ENCODE data around the gene PPP1R16B.

Gene PPP1R16B

DNA sequence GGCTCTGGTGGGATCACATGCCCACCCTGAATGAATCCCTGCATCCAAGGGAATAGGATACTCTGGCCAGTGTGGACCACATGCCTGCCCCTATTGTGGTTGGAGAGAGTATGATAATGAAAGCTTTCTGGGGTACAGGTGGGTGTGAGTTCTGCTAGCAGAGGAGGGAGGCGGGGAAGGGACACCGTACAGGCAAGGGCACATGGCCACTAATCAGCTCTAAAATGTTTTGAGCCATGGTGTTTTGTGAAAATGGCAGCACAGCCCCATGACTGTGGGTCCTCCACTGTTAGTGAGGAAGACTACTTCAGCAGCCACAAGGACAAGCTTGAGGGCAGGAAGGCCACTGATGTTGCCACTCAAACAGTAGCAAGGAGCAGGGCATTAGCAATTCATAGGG, 144.8 kb downstream of the PPP1R16B start:
- Histone ChIP-seq H4K91ac (ENCODE audit: low read length) (no peak overlapping the region), H3K79me1 (replicated peaks; ENCODE audit: low read length, poor library complexity, severe bottlenecking) (peaks cover 25% of the 10 kb centered on the region), H3K9me3 (ENCODE audit: control insufficient read depth, low read length) (no peaks in the 10 kb centered on the region), H3K14ac (ENCODE audit: low read length in 2 of 2) (no peak overlapping the region), H3K4ac (ENCODE audit: low read depth in 1 of 2, low read length in 2 of 2) (no peak overlapping the region), H3K27me3 (ENCODE audit: control insufficient read depth in 1 of 2, insufficient read depth in 1 of 2, low read length in 2 of 2) (no peaks in the 10 kb centered on the region), H3K23ac (ENCODE audit: low read length in 2 of 2) (no peak overlapping the region), H4K8ac (ENCODE audit: low read length) (no peak overlapping the region), H2AK5ac (ENCODE audit: low read length, severe bottlenecking) (no peak overlapping the region), H3K4me2 (ENCODE audit: low read length, poor library complexity, severe bottlenecking) (no peak overlapping the region), H3K4me3 (ENCODE audit: insufficient read depth in 1 of 2, low read depth in 1 of 2, low read length in 2 of 2) (no peak overlapping the region), H3K27ac (ENCODE audit: low read length, poor library complexity, severe bottlenecking) (no peak overlapping the region), H2BK12ac (ENCODE audit: low read length in 2 of 2) (no peak overlapping the region), H2BK15ac (ENCODE audit: low read depth, poor library complexity, severe bottlenecking) (no peak overlapping the region), H3K18ac (ENCODE audit: low read depth in 1 of 2, low read length in 2 of 2) (no peak overlapping the region), H2BK5ac (ENCODE audit: low read depth, low read length, poor library complexity, severe bottlenecking) (no peak overlapping the region), H3K9ac (ENCODE audit: low read length) (no peak overlapping the region), H3K36me3 (ENCODE audit: control insufficient read depth in 1 of 2, insufficient read depth in 2 of 2, low read depth in 1 of 2, low read length in 2 of 2) (peaks cover 5 to 11% of the 10 kb centered on the region in 2 experiments), H3K4me1 (ENCODE audit: control insufficient read depth, insufficient read depth, low read depth, low read length) (no peaks in the 10 kb centered on the region), H2AFZ (ENCODE audit: low read depth, low read length) (no peak overlapping the region), H2BK120ac (ENCODE audit: low read depth, low read length) (no peak overlapping the region)
- 97% methylated on average over 2 of the region's 2 CpGs for whole genome bisulfite sequencing
- no peak for DNase-seq

DNA sequence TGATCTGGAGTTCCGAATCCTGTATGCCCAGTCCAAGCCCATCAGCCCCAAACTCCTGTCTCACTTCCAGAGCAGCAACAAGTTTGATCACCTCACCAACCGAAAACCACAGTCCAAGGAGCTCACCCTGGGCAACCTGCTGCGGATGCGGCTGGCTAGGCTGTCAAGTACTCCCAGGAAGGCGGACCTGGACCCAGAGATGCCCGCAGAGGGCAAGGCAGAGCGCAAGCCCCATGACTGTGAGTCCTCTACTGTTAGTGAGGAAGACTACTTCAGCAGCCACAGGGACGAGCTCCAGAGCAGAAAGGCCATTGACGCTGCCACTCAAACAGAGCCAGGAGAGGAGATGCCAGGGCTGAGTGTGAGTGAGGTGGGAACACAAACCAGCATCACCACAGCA, 146.1 kb downstream of the PPP1R16B start:
- H3K18ac ChIP-seq (ENCODE audit: low read depth in 1 of 2, low read length in 2 of 2) = no peak overlapping the region
- H4K8ac ChIP-seq (ENCODE audit: low read length) = no peak overlapping the region
- H3K79me1 ChIP-seq (replicated peaks; ENCODE audit: low read length, poor library complexity, severe bottlenecking) = peaks cover 25% of the 10 kb centered on the region
- no peak overlapping the region for H3K9ac ChIP-seq (ENCODE audit: low read length)
- no peak overlapping the region for H2BK12ac ChIP-seq (ENCODE audit: low read length in 2 of 2)
- H2BK15ac ChIP-seq (ENCODE audit: low read depth, poor library complexity, severe bottlenecking) = no peak overlapping the region
- no peak overlapping the region for H3K4me3 ChIP-seq (ENCODE audit: insufficient read depth in 1 of 2, low read depth in 1 of 2, low read length in 2 of 2)
- no peak overlapping the region for H3K27ac ChIP-seq (ENCODE audit: low read length, poor library complexity, severe bottlenecking)
- H2AK5ac ChIP-seq (ENCODE audit: low read length, severe bottlenecking) = no peak overlapping the region
- H3K27me3 ChIP-seq (ENCODE audit: control insufficient read depth in 1 of 2, insufficient read depth in 1 of 2, low read length in 2 of 2) = no peaks in the 10 kb centered on the region
- H3K36me3 ChIP-seq (ENCODE audit: control insufficient read depth in 1 of 2, insufficient read depth in 2 of 2, low read depth in 1 of 2, low read length in 2 of 2) = peaks cover 5 to 11% of the 10 kb centered on the region in 2 experiments
- no peak overlapping the region for H2BK5ac ChIP-seq (ENCODE audit: low read depth, low read length, poor library complexity, severe bottlenecking)
- no peak for DNase-seq
- H3K4me1 ChIP-seq (ENCODE audit: control insufficient read depth, insufficient read depth, low read depth, low read length) = no peaks in the 10 kb centered on the region
- H3K23ac ChIP-seq (ENCODE audit: low read length in 2 of 2) = no peak overlapping the region
- no peak overlapping the region for H3K4me2 ChIP-seq (ENCODE audit: low read length, poor library complexity, severe bottlenecking)
- no peak overlapping the region for H2AFZ ChIP-seq (ENCODE audit: low read depth, low read length)
- H3K9me3 ChIP-seq (ENCODE audit: control insufficient read depth, low read length) = no peaks in the 10 kb centered on the region
- H2BK120ac ChIP-seq (ENCODE audit: low read depth, low read length) = no peak overlapping the region
- H3K4ac ChIP-seq (ENCODE audit: low read depth in 1 of 2, low read length in 2 of 2) = no peak overlapping the region
- WGBS = over 99% methylated on average over 9 of the region's 9 CpGs
- no peak overlapping the region for H4K91ac ChIP-seq (ENCODE audit: low read length)
- H3K14ac ChIP-seq (ENCODE audit: low read length in 2 of 2) = no peak overlapping the region

DNA sequence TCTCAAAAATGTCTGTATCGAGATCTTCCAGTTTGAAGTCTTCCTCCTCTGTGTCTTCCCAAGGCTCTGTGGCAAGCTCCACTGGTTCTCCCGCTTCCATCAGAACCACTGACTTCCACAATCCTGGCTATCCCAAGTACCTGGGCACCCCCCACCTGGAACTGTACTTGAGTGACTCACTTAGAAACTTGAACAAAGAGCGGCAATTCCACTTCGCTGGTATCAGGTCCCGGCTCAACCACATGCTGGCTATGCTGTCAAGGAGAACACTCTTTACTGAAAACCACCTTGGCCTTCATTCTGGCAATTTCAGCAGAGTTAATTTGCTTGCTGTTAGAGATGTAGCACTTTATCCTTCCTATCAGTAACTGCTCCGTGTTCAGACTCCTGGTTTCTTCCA, 146.7 kb downstream of the PPP1R16B start:
- Histone ChIP-seq H3K9ac (ENCODE audit: low read length) (no peak overlapping the region), H2AK5ac (ENCODE audit: low read length, severe bottlenecking) (no peak overlapping the region), H3K23ac (ENCODE audit: low read length in 2 of 2) (no peak overlapping the region), H3K79me1 (replicated peaks; ENCODE audit: low read length, poor library complexity, severe bottlenecking) (peaks cover 25% of the 10 kb centered on the region), H2BK5ac (ENCODE audit: low read depth, low read length, poor library complexity, severe bottlenecking) (no peak overlapping the region), H3K14ac (ENCODE audit: low read length in 2 of 2) (no peak overlapping the region), H3K4me2 (ENCODE audit: low read length, poor library complexity, severe bottlenecking) (no peak overlapping the region), H2BK12ac (ENCODE audit: low read length in 2 of 2) (peak overlapping the region in 1 of 2 experiments; percentile 6), H3K4me3 (ENCODE audit: insufficient read depth in 1 of 2, low read depth in 1 of 2, low read length in 2 of 2) (no peak overlapping the region), H3K27ac (ENCODE audit: low read length, poor library complexity, severe bottlenecking) (no peak overlapping the region), H3K9me3 (ENCODE audit: control insufficient read depth, low read length) (no peaks in the 10 kb centered on the region), H3K4ac (ENCODE audit: low read depth in 1 of 2, low read length in 2 of 2) (no peak overlapping the region), H2BK120ac (ENCODE audit: low read depth, low read length) (no peak overlapping the region), H3K18ac (ENCODE audit: low read depth in 1 of 2, low read length in 2 of 2) (no peak overlapping the region), H2BK15ac (ENCODE audit: low read depth, poor library complexity, severe bottlenecking) (no peak overlapping the region), H3K36me3 (ENCODE audit: control insufficient read depth in 1 of 2, insufficient read depth in 2 of 2, low read depth in 1 of 2, low read length in 2 of 2) (peaks cover 5 to 11% of the 10 kb centered on the region in 2 experiments), H2AFZ (ENCODE audit: low read depth, low read length) (no peak overlapping the region), H4K91ac (ENCODE audit: low read length) (no peak overlapping the region), H3K27me3 (ENCODE audit: control insufficient read depth in 1 of 2, insufficient read depth in 1 of 2, low read length in 2 of 2) (no peaks in the 10 kb centered on the region), H3K4me1 (ENCODE audit: control insufficient read depth, insufficient read depth, low read depth, low read length) (no peaks in the 10 kb centered on the region), H4K8ac (ENCODE audit: low read length) (no peak overlapping the region)
- DNase-seq = no peak
- WGBS = 96% methylated on average over 6 of the region's 6 CpGs

DNA sequence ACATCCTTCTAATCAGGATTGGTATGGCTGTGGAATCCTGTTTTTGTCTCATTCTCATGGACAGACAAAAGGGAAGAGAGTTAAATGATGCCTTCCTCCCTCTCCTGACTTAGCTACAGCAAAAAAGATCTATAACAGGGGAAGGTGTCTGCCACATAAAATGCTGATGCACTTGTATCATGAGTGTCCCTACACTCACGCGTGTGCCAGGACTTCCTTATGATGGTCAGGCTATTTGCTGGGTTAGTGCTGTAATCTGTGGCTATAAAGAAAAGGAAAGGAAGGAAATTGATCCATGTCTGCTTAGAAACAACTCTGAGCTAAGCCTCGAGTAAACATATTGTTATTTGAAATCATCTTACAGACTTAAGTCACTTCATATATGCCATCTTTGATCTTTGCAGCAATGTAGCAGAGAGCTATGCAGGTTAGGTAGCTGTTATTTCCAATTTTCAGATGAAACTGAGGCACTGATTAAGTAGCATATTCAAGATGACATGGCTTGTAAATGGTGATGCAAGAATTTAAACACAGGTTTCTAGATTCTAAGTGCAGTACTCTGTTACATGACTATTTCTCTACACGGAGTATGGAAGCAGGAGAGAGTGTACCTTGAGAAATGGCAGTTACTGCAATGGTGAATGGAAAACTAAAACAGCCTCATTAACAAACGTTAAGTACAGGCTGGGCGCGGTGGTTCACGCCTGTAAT, 148.3 kb downstream of the PPP1R16B start:
- no peak overlapping the region for H3K27ac ChIP-seq (ENCODE audit: low read length, poor library complexity, severe bottlenecking)
- peaks cover 15% of the 10 kb centered on the region for H3K79me1 ChIP-seq (replicated peaks; ENCODE audit: low read length, poor library complexity, severe bottlenecking)
- H3K27me3 ChIP-seq (ENCODE audit: control insufficient read depth in 1 of 2, insufficient read depth in 1 of 2, low read length in 2 of 2) = no peaks in the 10 kb centered on the region
- H2BK12ac ChIP-seq (ENCODE audit: low read length in 2 of 2) = no peak overlapping the region
- H2BK120ac ChIP-seq (ENCODE audit: low read depth, low read length) = no peak overlapping the region
- H3K4me1 ChIP-seq (ENCODE audit: control insufficient read depth, insufficient read depth, low read depth, low read length) = no peaks in the 10 kb centered on the region
- no peak overlapping the region for H3K14ac ChIP-seq (ENCODE audit: low read length in 2 of 2)
- H2BK15ac ChIP-seq (ENCODE audit: low read depth, poor library complexity, severe bottlenecking) = no peak overlapping the region
- no peaks in the 10 kb centered on the region for H3K9me3 ChIP-seq (ENCODE audit: control insufficient read depth, low read length)
- no peak overlapping the region for H2AK5ac ChIP-seq (ENCODE audit: low read length, severe bottlenecking)
- no peak overlapping the region for H4K8ac ChIP-seq (ENCODE audit: low read length)
- DNase-seq = no peak
- WGBS = 100% methylated on average over 7 of the region's 8 CpGs
- no peak overlapping the region for H3K9ac ChIP-seq (ENCODE audit: low read length)
- H4K91ac ChIP-seq (ENCODE audit: low read length) = no peak overlapping the region
- H2AFZ ChIP-seq (ENCODE audit: low read depth, low read length) = no peak overlapping the region
- H3K4ac ChIP-seq (ENCODE audit: low read depth in 1 of 2, low read length in 2 of 2) = no peak overlapping the region
- H3K4me3 ChIP-seq (ENCODE audit: insufficient read depth in 1 of 2, low read depth in 1 of 2, low read length in 2 of 2) = no peak overlapping the region
- peaks cover 5 to 11% of the 10 kb centered on the region in 2 experiments for H3K36me3 ChIP-seq (ENCODE audit: control insufficient read depth in 1 of 2, insufficient read depth in 2 of 2, low read depth in 1 of 2, low read length in 2 of 2)
- H3K18ac ChIP-seq (ENCODE audit: low read depth in 1 of 2, low read length in 2 of 2) = no peak overlapping the region
- H3K23ac ChIP-seq (ENCODE audit: low read length in 2 of 2) = no peak overlapping the region
- H2BK5ac ChIP-seq (ENCODE audit: low read depth, low read length, poor library complexity, severe bottlenecking) = no peak overlapping the region
- H3K4me2 ChIP-seq (ENCODE audit: low read length, poor library complexity, severe bottlenecking) = no peak overlapping the region
